DMS79 treated with DMSO at 0.1 percent for 48 hours (cell line): Measurements from ENCODE around the gene UBE2E2.
"Not testable (repeated sequence)": the region's sequence is repeated elsewhere in the genome, so short reads cannot be mapped to it uniquely, and the experiment has no call there.

Experiments used
- DNase-seq: peaks from one replicate; lab custom pipeline; 2025; lab: John Stamatoyannopoulos, UW

UBE2E2 gene

GRCh38 chr3:23202921-23203707, at the start of gene UBE2E2:
Gene UBE2E2 (plus strand): TSS chr3:23203327.
- no peak for DNase-seq

DNA sequence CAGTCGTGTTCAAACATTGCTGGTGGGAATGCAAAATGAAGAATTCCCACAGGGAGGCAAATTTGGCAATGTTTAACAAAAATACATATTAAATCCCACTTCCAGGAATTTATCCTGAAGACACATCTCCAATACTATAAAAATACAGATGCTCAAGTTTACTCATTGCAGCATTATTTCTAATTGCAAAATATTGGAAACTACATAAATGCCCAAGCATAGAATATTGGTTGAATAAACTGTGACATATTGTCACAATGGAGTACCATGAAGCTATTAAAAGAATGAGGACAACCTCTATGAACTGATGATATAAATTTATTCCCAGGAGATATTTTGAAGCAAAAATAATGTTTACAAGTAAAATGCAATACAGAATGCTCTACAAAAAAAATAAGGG, 49.7 kb upstream of the UBE2E2 start:
- no peak for DNase-seq

GRCh38 chr3:23157331-23157730, 45.8 kb upstream of the UBE2E2 start:
- no peak for DNase-seq

DNA sequence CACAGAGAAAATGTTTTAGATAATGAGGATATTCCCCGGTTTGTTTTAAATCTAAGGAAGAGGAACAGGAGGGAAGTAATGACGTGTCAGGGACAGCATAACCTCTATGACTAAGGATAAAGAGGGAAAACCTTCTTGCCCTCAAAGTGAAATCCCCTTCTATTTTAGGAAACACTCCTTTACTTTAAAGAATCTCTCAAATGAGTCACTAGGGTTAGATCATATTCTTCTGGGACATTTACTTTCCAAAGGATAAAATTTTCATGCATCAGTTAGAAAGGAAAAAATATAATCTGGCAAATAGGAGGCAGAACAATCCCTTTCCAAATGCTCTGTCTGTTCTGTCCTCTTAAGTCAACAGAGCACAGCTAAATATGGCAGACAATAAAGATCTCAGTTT, 43.2 kb upstream of the UBE2E2 start:
- no peak for DNase-seq

GRCh38 chr3:23161308-23161707, 41.8 kb upstream of the UBE2E2 start:
- no peak for DNase-seq

DNA sequence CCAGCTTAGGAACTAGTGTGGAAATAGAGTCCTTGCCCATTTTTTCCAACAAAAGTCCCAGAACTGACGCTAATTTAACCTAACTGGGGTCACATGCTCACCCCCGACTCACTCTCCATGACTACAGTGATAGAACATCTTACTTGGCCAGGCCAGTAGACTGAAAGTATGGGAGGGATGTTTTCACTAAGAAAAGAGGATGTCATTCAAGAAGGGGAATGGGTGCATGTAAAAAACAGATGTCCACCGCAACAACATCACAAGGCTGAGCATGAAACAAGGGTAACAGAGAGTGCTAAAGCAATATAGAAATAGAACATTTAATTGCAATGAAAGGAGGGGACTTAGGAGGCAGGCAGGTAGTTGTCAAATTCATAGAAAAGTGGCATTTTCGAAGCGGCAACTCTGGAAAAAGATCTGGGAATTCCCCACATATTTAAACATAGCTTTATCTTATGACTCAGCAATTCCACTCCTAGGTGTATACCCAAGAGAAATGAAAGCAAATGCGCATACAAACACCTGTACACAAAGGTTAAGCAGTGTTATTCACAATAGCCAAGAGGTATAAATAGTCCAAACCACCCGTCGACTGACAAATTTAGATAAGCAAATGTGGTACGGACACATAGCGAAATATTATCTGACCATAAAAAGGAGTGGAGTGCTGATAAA, 41.1 kb upstream of the UBE2E2 start:
- no peak for DNase-seq

DNA sequence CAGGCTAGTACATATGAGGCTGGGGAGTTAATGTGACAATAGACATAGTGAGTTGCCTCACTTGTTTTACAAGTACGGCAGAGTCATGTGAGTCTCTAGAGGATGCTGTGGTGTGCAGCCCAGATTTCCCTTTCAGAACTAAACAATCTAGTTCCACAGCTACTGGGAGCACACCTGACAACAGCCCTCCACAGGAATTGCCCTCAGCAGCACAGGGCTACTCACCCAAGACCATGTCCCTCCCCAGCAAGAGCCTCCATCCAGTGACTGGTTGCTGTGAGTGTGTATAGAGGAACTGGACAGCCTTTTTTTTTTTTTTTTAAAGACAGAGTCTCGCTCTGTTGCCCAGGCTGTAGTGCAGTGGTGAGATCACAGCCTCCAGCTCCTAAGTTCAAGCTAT, 40.2 kb upstream of the UBE2E2 start:
- no peak for DNase-seq

- no peak for DNase-seq
Measured at GRCh38 chr3:23164746-23165145, 38.4 kb upstream of the UBE2E2 start.

DNA sequence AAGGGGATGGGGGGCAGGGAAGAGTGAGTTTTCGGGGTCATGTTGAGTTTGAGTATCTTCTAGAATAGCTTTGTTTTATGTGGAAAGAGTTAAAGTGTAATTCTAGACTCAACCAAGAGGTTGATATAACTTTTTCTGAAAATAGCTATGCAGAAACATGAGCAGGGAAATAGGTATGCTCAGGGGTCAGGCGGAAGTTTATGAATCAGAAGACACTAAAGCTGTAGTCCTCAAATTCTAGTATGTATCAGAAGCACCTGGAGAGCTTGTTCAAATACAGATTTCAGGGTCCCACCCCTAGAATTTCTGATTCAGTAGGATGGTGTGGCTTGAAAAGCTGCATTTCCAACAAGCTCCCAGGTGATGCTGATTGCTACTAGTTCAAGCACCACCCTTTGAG, 37.6 kb upstream of the UBE2E2 start:
- no peak for DNase-seq

GRCh38 chr3:23166276-23166675, 36.9 kb upstream of the UBE2E2 start:
- DNase-seq: no peak

- no peak for DNase-seq
Measured at GRCh38 chr3:23166845-23167244, 36.3 kb upstream of the UBE2E2 start.

DNA sequence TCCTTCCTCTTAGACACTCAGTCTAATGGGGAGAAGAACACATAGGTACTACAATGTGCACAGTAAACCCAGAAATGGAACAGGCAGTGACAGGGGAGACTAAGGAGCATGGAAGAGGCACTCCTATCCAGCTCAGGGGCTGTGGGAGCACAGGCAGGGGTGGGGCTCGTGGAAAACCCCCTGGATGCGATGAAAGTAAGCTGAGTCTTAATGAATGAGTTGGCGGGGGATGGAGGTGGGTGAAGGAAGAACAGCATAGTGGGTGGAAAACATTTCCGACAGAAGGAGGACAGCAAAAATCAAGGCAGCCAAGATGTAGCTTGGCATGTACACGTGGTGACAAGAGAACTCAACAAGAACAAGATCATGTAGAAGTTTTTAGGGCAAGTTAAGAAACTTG, 33.6 kb upstream of the UBE2E2 start:
- no peak for DNase-seq

DNA sequence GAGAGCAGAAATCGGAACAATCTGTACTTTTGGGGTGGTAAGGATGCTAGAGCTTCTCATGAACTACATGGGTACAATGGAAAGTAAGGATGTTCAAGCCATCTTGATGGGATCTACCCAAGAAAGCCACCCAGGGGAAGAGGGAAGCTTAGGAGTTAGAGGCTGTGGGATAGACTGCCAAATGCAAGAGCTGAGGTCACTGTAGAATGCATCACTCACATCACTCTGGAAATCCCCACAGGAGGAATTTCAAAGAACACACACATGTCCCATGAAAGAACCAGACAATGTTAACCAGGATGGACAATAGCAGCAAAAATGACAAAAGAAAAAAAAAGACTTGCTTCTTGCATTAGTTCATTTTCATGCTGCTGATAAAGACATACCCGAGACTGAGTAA, 32.8 kb upstream of the UBE2E2 start:
- DNase-seq: no peak

DNA sequence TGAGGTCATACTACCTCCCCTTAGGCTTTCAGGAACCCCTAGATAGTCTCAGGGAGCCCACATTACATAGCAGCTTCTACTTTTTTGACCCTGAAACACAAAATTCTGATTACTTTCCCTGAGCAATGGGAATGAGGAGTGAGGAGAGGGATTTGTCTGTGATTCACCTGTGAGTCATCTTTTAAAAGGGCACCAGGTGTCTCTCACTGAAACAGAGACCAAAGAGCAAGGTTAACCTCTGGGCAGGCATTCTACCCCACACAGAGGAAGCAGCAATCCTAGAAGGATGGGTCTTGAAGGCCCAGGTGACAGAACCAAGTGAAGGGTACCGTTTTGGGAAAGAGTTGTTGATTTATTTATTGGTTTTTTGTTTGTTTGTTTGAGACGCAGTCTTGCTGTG, 31.1 kb upstream of the UBE2E2 start:
- no peak for DNase-seq

- DNase-seq: no peak
Measured at GRCh38 chr3:23174426-23175039, 28.6 kb upstream of the UBE2E2 start.

DNA sequence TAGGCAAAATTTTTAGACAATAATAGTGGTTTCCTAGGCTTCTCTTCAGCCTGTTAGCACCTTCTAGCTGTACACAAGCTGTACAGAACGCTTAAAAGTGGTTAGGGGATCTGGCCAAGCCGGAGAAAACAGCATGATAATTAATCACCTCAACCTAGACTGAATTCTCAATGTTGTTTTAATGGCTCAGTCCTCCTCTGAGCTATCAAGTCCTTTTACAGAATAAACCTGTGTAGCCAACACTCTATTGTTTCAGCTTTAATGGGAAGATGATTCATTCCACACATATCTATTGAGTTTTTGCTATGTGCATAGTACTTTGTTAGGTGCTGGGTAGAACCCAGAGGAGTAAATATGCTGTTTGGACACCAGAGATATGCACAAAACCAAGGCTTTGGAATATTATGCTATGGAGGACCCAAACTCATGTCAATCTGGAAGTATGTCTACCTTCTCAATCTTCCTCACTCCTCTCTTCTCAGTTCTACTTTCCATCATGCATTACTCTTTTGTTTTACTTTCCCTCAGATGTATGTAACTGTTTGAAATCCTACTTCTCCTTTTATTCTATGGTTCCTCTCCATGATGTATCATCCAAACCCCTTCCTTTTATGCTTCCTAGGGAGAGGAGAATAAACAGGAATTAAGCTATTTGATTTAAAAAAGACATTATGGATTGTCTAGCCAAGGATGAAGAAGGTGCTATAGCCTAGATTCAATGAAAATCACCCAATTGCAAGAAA, 27.6 kb upstream of the UBE2E2 start:
- no peak for DNase-seq

GRCh38 chr3:23176839-23177238, 26.3 kb upstream of the UBE2E2 start:
- not testable (repeated sequence) for DNase-seq

DNA sequence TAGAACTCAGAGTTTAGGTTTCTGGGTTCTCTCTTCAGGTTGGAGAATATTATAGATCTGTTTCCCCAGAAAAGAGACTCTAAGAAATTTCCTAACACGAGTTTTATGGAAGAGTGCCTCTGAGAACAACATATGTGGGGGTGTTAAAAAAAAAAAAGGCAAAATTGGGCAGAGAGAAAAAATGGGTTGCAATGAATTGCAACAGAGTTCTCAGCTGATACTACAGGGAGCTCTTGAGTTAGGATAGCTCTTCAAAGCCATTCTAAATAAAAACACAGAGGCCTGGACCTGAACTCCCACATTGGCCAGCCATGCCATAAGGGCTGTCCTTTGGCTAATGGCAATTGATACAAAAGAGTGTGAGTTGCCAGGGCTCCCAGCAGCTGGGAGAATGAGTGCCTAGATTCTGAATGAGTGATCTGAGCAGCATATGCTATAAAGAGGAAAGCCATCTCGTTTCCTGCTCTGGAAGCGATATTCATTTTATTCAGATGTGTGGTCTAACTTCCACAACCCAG, 20.1 kb upstream of the UBE2E2 start:
- DNase-seq: no peak

GRCh38 chr3:23183731-23184130, 19.4 kb upstream of the UBE2E2 start:
- DNase-seq: no peak

GRCh38 chr3:23185861-23186260, 17.3 kb upstream of the UBE2E2 start:
- DNase-seq: no peak

GRCh38 chr3:23189187-23189586, 13.9 kb upstream of the UBE2E2 start:
- no peak for DNase-seq

GRCh38 chr3:23192816-23193215, 10.3 kb upstream of the UBE2E2 start:
- no peak for DNase-seq
